Cerebellar nuclear complex (tissue), 1 donor: ENCODE measurements around the gene WDR93.
"Not testable (repeated sequence)": the region's sequence is repeated elsewhere in the genome, so short reads cannot be mapped to it uniquely, and the experiment has no call there.

Source experiments
- DNase-seq, 2 experiments: peaks; one replicate each; lab custom pipeline; 2025; lab: John Stamatoyannopoulos, UW

The WDR93 gene

GRCh38 chr15:89685995-89686394 lies 4.6 kb upstream of the WDR93 start:
- DNase-seq: no peak

DNA sequence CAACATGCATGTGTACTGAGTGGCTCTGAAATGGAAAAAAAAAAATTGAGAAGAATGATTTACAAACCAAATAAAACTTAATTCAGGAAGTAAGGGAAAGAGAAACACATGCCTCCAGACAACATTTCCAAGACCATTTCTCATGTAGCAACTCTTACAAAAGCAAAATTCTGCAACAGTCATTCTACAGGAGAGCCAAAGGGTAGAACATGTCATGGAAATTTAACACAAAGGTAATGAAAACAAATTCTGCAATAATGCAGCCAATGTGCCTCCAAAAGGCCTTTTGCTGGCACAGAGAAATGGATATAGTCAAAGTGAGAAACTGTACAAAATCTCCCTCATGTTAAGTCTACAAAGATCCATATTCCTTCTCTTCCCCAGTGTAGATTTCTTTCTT lies 4.1 kb upstream of the WDR93 start:
- DNase-seq: no peak

DNA sequence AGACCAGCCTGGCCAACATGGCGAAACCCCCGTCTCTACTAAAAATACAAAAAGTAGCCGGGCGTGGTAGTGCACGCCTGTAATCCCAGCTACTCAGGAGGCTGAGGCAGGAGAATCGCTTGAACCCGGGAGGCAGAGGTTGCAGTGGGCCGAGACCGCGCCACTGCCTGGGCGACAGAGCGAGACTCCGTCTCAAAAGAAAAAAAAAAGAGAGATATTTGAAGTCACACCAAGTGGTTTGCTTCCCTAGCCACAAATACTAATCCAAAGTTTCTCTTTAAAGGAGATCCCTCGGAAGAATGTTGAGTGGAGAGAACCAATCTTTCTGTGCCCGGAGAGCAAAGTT lies 708 bp upstream of the WDR93 start:
- DNase-seq: not testable (repeated sequence)

- no peak for DNase-seq
These were observed 2.5 kb downstream of the WDR93 start for GRCh38 chr15:89693091-89693490.

- DNase-seq: no peak
These were observed 3.1 kb downstream of the WDR93 start for GRCh38 chr15:89693696-89694095.

GRCh38 chr15:89695198-89695597 lies 4.6 kb downstream of the WDR93 start:
- DNase-seq: no peak

DNA sequence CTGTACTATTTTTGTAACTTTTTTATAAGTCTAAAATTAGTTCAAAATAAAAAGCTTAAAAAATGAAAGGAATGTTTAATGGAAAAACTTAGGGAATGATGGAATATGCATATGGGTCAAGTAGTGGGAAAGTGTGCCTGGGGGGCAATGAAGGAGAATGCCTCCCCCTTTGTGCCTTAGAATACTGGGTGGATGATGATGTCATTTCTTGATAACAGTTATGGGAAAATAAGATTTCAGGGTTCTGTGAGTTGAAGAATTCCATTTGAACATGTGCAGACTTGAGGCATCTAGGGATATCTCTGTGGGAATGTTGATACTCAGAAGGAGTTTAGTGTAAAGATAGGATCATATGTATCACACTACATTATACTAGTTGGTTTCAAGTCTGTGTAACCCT lies 13.8 kb downstream of the WDR93 start:
- no peak for DNase-seq

- no peak for DNase-seq
These were observed 17.0 kb downstream of the WDR93 start for GRCh38 chr15:89707577-89707976.

- no peak for DNase-seq
These were observed 24.2 kb downstream of the WDR93 start for GRCh38 chr15:89714775-89715174.

DNA sequence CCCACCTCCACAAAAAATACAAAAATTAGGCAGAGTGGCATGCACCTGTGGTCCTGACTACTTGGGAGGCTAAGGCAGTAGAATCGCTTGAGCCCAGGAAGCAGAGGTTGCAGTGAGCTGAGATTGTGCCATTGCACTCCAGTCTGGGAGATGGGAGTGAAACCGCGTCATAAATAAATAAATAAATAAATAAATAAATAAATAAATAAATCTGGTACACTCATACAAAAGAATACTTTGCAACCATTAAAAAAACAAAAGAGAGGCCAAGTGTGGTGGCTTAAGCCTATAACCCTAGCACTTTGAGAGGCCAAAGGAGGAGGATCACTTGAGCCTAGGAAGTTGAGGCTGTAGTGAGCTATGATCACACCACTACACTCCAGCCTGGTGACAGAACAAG lies 32.4 kb downstream of the WDR93 start:
- DNase-seq: no peak

DNA sequence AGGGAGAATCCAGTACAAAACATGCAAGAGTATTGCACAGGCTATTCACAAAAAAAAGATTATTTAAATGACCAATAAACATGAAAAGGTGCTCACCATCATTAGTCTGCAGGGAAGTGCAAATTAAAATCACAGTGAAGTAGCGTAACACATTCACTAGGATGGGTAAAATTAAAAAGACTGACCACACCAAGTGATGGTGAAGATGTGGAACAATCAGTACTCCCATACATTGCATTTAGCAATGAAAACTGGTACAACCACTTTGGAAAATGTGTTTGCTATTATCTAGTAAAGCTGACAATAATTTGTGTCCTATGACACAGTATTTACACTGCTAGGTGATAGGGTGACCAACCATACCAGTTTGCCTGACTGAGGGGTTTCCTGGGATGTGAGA lies 34.0 kb downstream of the WDR93 start:
- DNase-seq: no peak

GRCh38 chr15:89725064-89725463 lies 34.5 kb downstream of the WDR93 start:
- no peak for DNase-seq

DNA sequence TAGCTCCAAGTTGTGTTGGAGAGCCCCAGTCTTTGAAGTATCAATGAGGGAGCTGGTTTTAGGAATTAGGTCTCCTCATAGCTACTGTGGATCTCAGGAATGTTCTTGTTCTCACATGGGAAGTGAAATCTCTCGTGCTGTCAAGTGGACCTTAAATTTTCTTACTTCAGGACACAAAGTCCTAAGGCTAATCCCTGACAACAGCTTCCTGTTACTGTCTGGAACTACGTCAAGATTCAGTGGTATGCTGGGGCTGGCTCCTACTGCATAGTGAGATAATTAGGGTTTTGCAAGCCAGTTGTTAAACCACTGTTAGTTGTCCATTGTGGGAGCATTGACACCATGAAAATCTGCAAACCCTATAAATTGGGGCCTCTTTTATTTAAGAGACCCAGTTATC lies 37.6 kb downstream of the WDR93 start:
- no peak for DNase-seq

DNA sequence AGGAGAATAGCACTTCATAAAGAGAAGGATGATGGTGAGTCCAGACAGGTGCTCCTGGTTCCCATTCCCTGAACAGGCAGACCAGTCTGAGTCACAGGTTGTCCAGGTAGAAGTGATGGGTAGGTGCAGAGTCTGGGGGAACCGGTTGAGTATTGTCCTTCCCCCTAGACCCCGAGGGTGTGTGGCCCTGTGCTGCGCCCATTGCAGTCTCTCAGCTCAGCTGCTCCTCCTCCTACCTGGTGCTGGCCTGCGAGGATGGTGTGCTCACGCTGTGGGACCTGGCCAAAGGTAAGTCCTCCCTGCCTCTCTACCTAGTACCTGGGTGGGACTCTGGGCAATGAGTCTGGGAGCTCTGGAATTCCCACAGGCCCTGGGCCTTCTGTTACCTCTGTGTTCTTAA lies 40.7 kb downstream of the WDR93 start:
- DNase-seq: no peak

DNA sequence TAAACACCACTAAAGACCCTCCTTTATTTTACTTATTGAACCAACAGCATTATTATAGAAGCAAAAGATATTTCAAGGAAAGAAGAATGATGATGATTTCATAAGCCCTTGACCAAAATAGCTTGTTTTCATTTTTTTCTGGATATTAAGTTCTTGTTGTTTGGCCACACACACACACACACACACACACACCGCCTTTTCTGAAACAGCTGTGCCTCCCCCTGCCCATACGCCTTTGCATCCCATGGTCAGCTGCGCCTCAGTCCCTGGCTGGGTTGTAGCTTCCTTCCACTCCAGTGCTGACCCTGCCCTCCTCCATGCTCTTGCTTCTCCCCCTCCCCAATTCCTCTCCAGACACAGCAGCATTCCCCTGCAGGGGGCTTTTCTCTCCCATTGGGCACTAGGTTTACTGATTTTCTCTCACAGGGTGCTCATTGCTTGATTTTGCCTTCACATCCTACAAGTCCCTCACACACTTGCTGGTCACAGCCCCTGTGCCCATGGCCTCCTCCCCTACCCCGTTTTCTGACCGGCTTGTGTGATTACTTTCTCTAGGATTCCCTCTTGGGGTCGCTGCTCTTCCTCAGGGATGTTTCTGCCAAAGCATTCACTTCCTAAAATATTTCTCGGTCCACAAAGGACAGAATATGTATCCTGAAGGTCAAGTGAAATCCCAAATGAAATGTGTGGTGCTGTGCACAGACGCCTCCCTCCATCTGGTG lies 42.0 kb downstream of the WDR93 start:
- no peak for DNase-seq

DNA sequence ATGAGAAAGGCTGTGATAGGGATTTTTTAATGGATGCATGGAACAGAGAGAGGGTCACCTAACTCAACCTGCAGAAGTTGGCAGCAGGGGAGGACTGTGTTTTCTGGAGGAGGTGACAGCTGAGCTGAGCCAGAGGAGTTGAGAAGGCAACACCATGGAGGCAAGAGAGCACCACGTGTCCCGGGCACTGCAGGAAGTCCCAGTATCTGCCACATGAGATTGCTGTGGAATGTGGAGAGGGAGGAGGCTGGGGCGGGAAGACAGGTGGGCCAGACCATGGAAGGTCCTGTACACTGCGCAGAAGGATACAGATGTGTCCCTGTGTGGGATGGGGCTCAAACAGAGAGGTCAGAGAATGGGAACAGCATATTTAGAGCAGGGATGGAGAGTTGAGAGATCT lies 45.2 kb downstream of the WDR93 start:
- DNase-seq: no peak

- DNase-seq: peak in 1 of 2 experiments; percentile 50
These were observed 49.5 kb downstream of the WDR93 start for GRCh38 chr15:89740137-89740536.

GRCh38 chr15:89743011-89743410 lies 52.4 kb downstream of the WDR93 start:
- DNase-seq: no peak

DNA sequence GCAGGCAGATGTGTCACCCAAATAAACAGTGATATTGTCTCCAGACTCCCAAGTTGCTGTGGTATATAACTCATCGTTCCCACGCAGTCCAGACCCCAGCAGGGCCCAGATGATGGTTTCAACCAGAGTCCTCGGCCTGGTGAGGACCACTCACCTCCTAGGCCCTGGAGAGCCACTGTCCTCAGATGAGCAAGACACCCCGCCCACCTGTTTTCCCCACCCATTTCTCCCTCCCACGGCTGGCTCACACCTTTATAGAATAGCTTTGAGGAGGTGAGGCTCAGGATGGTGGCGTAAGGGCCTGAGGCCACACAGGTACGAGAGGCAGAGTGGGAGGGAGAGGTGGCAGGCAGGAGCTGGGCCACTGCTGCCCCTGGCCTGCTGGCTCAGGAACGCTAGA lies 53.0 kb downstream of the WDR93 start:
- no peak for DNase-seq

DNA sequence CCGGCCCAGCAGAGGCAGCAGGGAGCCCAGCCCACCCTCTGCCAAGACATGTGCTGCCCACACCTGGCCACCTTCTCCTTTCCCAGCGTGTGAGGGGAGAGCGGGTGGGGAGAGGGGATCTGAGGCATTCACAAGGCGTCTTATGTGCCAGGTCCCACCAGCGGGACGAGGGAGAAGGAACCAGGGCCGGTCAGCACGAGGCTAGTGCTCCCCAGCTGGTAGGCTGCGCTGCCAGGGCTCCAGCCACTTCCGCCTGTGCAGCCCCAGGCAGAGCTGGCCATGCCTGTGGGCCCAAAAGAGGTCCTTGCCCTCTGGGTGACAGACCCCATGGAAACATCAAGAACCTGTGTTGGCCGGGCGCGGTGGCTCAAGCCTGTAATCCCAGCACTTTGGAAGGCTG lies 54.5 kb downstream of the WDR93 start:
- no peak for DNase-seq

DNA sequence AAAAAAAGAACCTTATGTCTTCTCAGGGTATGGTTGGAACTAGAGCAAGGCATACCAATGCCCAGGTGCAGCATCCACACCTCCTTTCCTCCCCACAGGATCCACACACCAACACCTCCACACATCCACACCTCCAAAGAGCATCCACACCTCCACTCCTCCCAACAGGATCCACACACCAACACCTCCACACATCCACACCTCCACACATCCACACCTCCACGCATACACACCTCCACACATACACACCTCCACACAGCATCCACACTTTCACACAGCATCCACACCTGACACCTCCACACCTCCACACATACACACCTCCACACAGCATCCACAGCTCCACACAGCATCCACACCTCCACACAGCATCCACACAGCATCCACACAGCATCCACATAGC lies 55.2 kb downstream of the WDR93 start:
- no peak for DNase-seq

GRCh38 chr15:89746386-89746780 lies 55.8 kb downstream of the WDR93 start:
- no peak for DNase-seq

DNA sequence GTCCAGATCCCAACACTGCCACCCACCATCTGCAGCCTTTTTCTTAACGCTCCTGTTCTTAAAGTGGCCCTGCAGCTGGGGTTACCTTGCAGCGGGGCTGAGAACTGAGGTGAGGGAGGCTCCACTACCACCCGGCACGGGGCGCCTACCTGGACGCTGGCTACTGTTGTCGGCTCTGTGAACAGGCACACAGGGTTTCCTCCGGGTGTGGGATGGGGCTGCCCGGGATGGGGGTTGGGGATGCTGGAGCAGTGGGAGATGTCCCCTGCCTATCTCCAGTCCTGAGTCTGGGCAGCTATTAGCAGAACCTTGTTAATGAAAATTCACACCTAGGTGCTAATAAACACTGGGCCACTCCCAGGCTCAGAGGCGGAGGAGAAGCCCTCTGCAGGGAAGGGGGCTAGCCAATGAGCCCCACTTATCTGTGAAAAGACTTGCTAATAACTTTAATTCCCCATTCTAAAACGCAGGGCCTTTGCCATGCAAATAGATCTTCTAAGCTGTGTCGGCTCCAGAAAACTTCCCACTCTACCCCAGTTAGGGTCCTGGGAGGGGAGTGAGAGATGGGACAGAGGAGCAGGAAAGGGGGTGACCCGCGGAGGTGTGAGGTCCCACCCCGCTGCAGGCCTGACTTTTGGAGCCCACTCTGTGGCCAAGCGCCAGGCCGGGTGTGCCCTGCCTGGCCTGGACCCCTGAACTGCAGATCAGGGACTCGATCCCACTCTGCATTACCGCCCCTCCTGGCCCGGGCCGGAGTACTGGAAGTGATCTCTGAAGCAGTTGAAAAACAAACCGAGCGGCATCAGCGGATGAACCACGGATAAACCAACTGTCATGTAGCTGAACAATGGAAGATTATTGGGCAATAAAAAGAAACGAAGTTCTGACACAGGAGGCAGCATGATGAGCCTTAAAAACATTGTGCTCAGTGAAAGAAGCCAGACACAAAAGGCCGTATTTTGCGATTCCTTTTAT lies 57.4 kb downstream of the WDR93 start:
- DNase-seq: no peak
